ENCODE results near the gene PTPRZ1.

The PTPRZ1 gene

GRCh38 chr7:121887634-121888033 is 14.7 kb downstream of the PTPRZ1 start:
- Histone ChIP-seq H3K4me1 (ENCODE audit: low read length) (peaks cover 4% of the 10 kb centered on the region; the same call in 1 of the 2 replicates), H3K27me3 (ENCODE audit: low read depth, low read length) (no peaks in the 10 kb centered on the region), H3K4me2 (ENCODE audit: low read length) (no peak overlapping the region), H4K20me1 (ENCODE audit: insufficient read depth, low read length) (no peaks in the 10 kb centered on the region), H3K9me3 (ENCODE audit: insufficient read depth, low read length) (no peaks in the 10 kb centered on the region), H3K4me3 (ENCODE audit: low read length) (no peak overlapping the region), H3K79me2 (ENCODE audit: low read length) (no peaks in the 10 kb centered on the region), H2AFZ (ENCODE audit: low read depth, low read length) (no peak overlapping the region), H3K9ac (ENCODE audit: low read length) (no peak overlapping the region), H3K27ac (ENCODE audit: low read length) (no peak overlapping the region), H3K36me3 (replicated peaks; ENCODE audit: low read depth, low read length) (no peaks in the 10 kb centered on the region)
- no peak for TF ChIP-seq CTCF (IDR thresholded peaks at IDR 0.05; ENCODE audit: low read depth, low read length)
- no peak for TF ChIP-seq EZH2phosphoT487 (IDR thresholded peaks at IDR 0.05; ENCODE audit: low read depth)

- Histone ChIP-seq H3K27ac (ENCODE audit: low read length) (no peak overlapping the region), H2AFZ (ENCODE audit: low read depth, low read length) (no peak overlapping the region), H3K79me2 (ENCODE audit: low read length) (no peaks in the 10 kb centered on the region), H4K20me1 (ENCODE audit: insufficient read depth, low read length) (no peaks in the 10 kb centered on the region), H3K4me1 (ENCODE audit: low read length) (no peaks in the 10 kb centered on the region; the same call in 1 of the 2 replicates), H3K27me3 (ENCODE audit: low read depth, low read length) (no peaks in the 10 kb centered on the region), H3K9ac (ENCODE audit: low read length) (no peak overlapping the region), H3K4me3 (ENCODE audit: low read length) (no peak overlapping the region), H3K4me2 (ENCODE audit: low read length) (no peak overlapping the region), H3K9me3 (ENCODE audit: insufficient read depth, low read length) (no peaks in the 10 kb centered on the region), H3K36me3 (replicated peaks; ENCODE audit: low read depth, low read length) (no peaks in the 10 kb centered on the region)
- TF ChIP-seq CTCF (IDR thresholded peaks at IDR 0.05; ENCODE audit: low read depth, low read length) (no peak), EZH2phosphoT487 (IDR thresholded peaks at IDR 0.05; ENCODE audit: low read depth) (no peak)
These were observed 17.9 kb downstream of the PTPRZ1 start for GRCh38 chr7:121890833-121891232.

GRCh38 chr7:121891731-121892130 is 18.8 kb downstream of the PTPRZ1 start:
- no peak overlapping the region for H3K27ac ChIP-seq (ENCODE audit: low read length)
- H3K9me3 ChIP-seq (ENCODE audit: insufficient read depth, low read length), result no peaks in the 10 kb centered on the region
- no peaks in the 10 kb centered on the region for H3K4me1 ChIP-seq (ENCODE audit: low read length)
- TF ChIP-seq EZH2phosphoT487 (IDR thresholded peaks at IDR 0.05; ENCODE audit: low read depth) (no peak), CTCF (IDR thresholded peaks at IDR 0.05; ENCODE audit: low read depth, low read length) (no peak)
- no peaks in the 10 kb centered on the region for H3K79me2 ChIP-seq (ENCODE audit: low read length)
- no peaks in the 10 kb centered on the region for H3K27me3 ChIP-seq (ENCODE audit: low read depth, low read length)
- H2AFZ ChIP-seq (ENCODE audit: low read depth, low read length), result no peak overlapping the region
- H4K20me1 ChIP-seq (ENCODE audit: insufficient read depth, low read length), result no peaks in the 10 kb centered on the region
- no peak overlapping the region for H3K9ac ChIP-seq (ENCODE audit: low read length)
- no peak overlapping the region for H3K4me3 ChIP-seq (ENCODE audit: low read length)
- H3K36me3 ChIP-seq (replicated peaks; ENCODE audit: low read depth, low read length), result no peaks in the 10 kb centered on the region
- no peak overlapping the region for H3K4me2 ChIP-seq (ENCODE audit: low read length)

GRCh38 chr7:121901026-121901425 is 28.1 kb downstream of the PTPRZ1 start:
- Histone ChIP-seq H3K36me3 (replicated peaks; ENCODE audit: low read depth, low read length) (no peaks in the 10 kb centered on the region), H2AFZ (ENCODE audit: low read depth, low read length) (no peak overlapping the region), H3K4me3 (ENCODE audit: low read length) (0 out of 2 replicates have a peak overlapping the region, but pooled peaks have one; percentile 1), H3K9me3 (ENCODE audit: insufficient read depth, low read length) (no peaks in the 10 kb centered on the region), H3K79me2 (ENCODE audit: low read length) (no peaks in the 10 kb centered on the region), H4K20me1 (ENCODE audit: insufficient read depth, low read length) (no peaks in the 10 kb centered on the region), H3K4me2 (ENCODE audit: low read length) (peak overlapping the region; percentile 36), H3K27ac (ENCODE audit: low read length) (peak overlapping the region; percentile 15; the same call in 1 of the 2 replicates), H3K9ac (ENCODE audit: low read length) (no peak overlapping the region), H3K27me3 (ENCODE audit: low read depth, low read length) (no peaks in the 10 kb centered on the region), H3K4me1 (ENCODE audit: low read length) (peaks cover 16% of the 10 kb centered on the region)
- TF ChIP-seq CTCF (IDR thresholded peaks at IDR 0.05; ENCODE audit: low read depth, low read length), result no peak
- no peak for TF ChIP-seq EZH2phosphoT487 (IDR thresholded peaks at IDR 0.05; ENCODE audit: low read depth)

All from OCI-LY3 (cell line).